Keratinocyte (primary cell): ENCODE measurements around the gene SKAP1. TPM values are rescaled to one million over a fixed set of nuclear protein-coding genes. Genes with fewer than 3 reads are reported as not detected.

Source experiments
- DNase-seq: peaks from one replicate; pipeline ENCODE4 v3.0.0-alpha.2; 2011; ENCODE audit warnings: low read depth, missing footprints, low spot score
- FAIRE-seq: peaks from 2 replicates; lab custom pipeline; 2011; peaks lifted over from hg19 to GRCh38; lab: Jason Lieb, UNC
- H2AFZ ChIP-seq: 2 replicates; pipeline ENCODE4 v1.6.0; 2012; ENCODE audit warnings: low read length, control low read depth, inconsistent platforms; ENCODE audit not compliant: control insufficient read depth
- H3K27ac ChIP-seq: 2 replicates; pipeline ENCODE4 v1.5.1; 2011; ENCODE audit warnings: low read length; ENCODE audit not compliant: control insufficient read depth, insufficient read depth
- H3K27me3 ChIP-seq: 3 replicates; pipeline ENCODE4 v1.6.0; 2011; ENCODE audit warnings: low read length; ENCODE audit not compliant: control insufficient read depth, insufficient read depth; ENCODE audit errors: extremely low read depth
- H3K36me3 ChIP-seq, 2 experiments: 2 replicates in 1 of 2; 3 replicates in 1 of 2; pipeline ENCODE4 v1.5.1; 2011; ENCODE audit warnings: low read length in 2 of 2, mild to moderate bottlenecking in 1 of 2; ENCODE audit not compliant: control insufficient read depth in 2 of 2, insufficient read depth in 2 of 2; ENCODE audit errors: extremely low read depth in 1 of 2
- H3K4me1 ChIP-seq: 3 replicates; pipeline ENCODE4 v1.5.1; 2011; ENCODE audit warnings: low read length; ENCODE audit not compliant: control insufficient read depth, insufficient read depth; ENCODE audit errors: extremely low read depth
- H3K4me2 ChIP-seq: 3 replicates; pipeline ENCODE4 v1.6.0; 2011; ENCODE audit warnings: low read depth, low read length; ENCODE audit not compliant: control insufficient read depth, insufficient read depth; ENCODE audit errors: extremely low read depth
- H3K4me3 ChIP-seq, 3 experiments: fragments of 200-600 bp in 1 of 3; sonication (generic) in 1 of 3; 2 replicates in 2 of 3; 3 replicates in 1 of 3; pipeline ENCODE4 v1.5.1; 2011 to 2016; ENCODE audit warnings: low read length in 3 of 3, mild to moderate bottlenecking in 3 of 3, control low read depth in 2 of 3, inconsistent platforms in 1 of 3, low read depth in 1 of 3, mixed read lengths in 1 of 3, mixed run types in 1 of 3, moderate library complexity in 1 of 3; ENCODE audit not compliant: control insufficient read depth in 2 of 3, insufficient read depth in 2 of 3; ENCODE audit errors: extremely low read depth in 1 of 3
- H3K79me2 ChIP-seq: 2 replicates; pipeline ENCODE4 v1.6.0; 2012; ENCODE audit warnings: low read length; ENCODE audit not compliant: control insufficient read depth, insufficient read depth
- H3K9ac ChIP-seq: 3 replicates; pipeline ENCODE4 v1.6.0; 2011; ENCODE audit warnings: low read length; ENCODE audit not compliant: control insufficient read depth, insufficient read depth; ENCODE audit errors: extremely low read depth
- H3K9me1 ChIP-seq: 3 replicates; pipeline ENCODE4 v1.6.0; 2011; ENCODE audit warnings: low read length; ENCODE audit not compliant: control insufficient read depth, insufficient read depth; ENCODE audit errors: extremely low read depth
- H3K9me3 ChIP-seq: 2 replicates; pipeline ENCODE4 v1.5.1; 2012; ENCODE audit warnings: low read depth, low read length; ENCODE audit not compliant: control insufficient read depth
- H4K20me1 ChIP-seq: 3 replicates; pipeline ENCODE4 v1.6.0; 2011; ENCODE audit warnings: low read length; ENCODE audit not compliant: control insufficient read depth, insufficient read depth; ENCODE audit errors: extremely low read depth
- CTCF ChIP-seq, 3 experiments: IDR thresholded peaks in 1 of 3; conservative IDR thresholded peaks in 1 of 3; optimal IDR thresholded peaks in 1 of 3; 2 replicates in 2 of 3; 3 replicates in 1 of 3; pipeline versions ENCODE3 to v1.5.1; 2011; ENCODE audit warnings: low read length in 3 of 3, mild to moderate bottlenecking in 3 of 3, moderate library complexity in 2 of 3, control low read depth in 1 of 3, inconsistent platforms in 1 of 3; ENCODE audit not compliant: insufficient read depth in 2 of 3; ENCODE audit errors: extremely low read depth in 1 of 3
- EZH2 ChIP-seq: IDR thresholded peaks from one replicate; pipeline ENCODE4 v1.6.1; 2012; ENCODE audit warnings: inconsistent platforms, mild to moderate bottlenecking, low read length, moderate library complexity
- dilution Hi-C: fragments of 300-500 bp; cut with MboI; formaldehyde crosslinking; loops from one replicate; pipeline ENCODE4 v1.7.0; 2020; ENCODE audit warnings: low sequenced_read_pairs; ENCODE audit not compliant: extremely low pct_ligation_motif_present
- polyA plus RNA-seq, 5 experiments: library from polyadenylated mRNA; depleted of rRNA in 3 of 5; stranded (reverse) in 3 of 5; stranded (forward) in 1 of 5; unstranded in 1 of 5; fragments of >200 nt; gene quantifications; 1 replicate in 1 of 5; 2 replicates in 3 of 5; 3 replicates in 1 of 5; pipeline versions ENCODE4 v1.2.1 to v1.2.3, GENCODE V29; 2011 to 2012; ENCODE audit warnings: missing spikeins in 2 of 5, low read depth in 1 of 5, low replicate concordance in 1 of 5

SKAP1 gene
- polyA plus RNA-seq, 1 donor (not counting 4 experiments of a cell fraction or from before 2014, with no cell fraction given): not detected

GRCh38 chr17:48389903-48390302 is 40.1 kb downstream of the SKAP1 start:
- no peaks in the 10 kb centered on the region for H3K4me1 ChIP-seq
- no peaks in the 10 kb centered on the region for H4K20me1 ChIP-seq
- no peaks in the 10 kb centered on the region for H3K9me3 ChIP-seq
- H2AFZ ChIP-seq: no peak overlapping the region
- H3K27ac ChIP-seq: no peak overlapping the region
- no peak for TF ChIP-seq EZH2
- no peak for TF ChIP-seq CTCF (optimal IDR thresholded peaks at IDR 0.05 in 1 of 3, IDR thresholded peaks at IDR 0.05 in 1 of 3, conservative IDR thresholded peaks at IDR 0.05 in 1 of 3; ENCODE audit: extremely low read depth in 1 of 3, insufficient read depth in 2 of 3, low read length in 3 of 3)
- no peaks in the 10 kb centered on the region for H3K79me2 ChIP-seq
- no peaks in the 10 kb centered on the region for H3K36me3 ChIP-seq
- peaks cover 20% of the 10 kb centered on the region for H3K27me3 ChIP-seq
- H3K4me2 ChIP-seq: no peak overlapping the region
- DNase-seq: no peak
- no peak overlapping the region for H3K4me3 ChIP-seq
- no peak overlapping the region for H3K9ac ChIP-seq
- H3K9me1 ChIP-seq: no peaks in the 10 kb centered on the region
- FAIRE-seq: no peak
- dilution Hi-C loops: no loop called here

- Histone ChIP-seq H3K4me3 (no peak overlapping the region), H3K9me1 (no peaks in the 10 kb centered on the region), H3K4me1 (no peaks in the 10 kb centered on the region), H3K27ac (no peak overlapping the region), H4K20me1 (no peaks in the 10 kb centered on the region), H3K36me3 (no peaks in the 10 kb centered on the region), H3K79me2 (no peaks in the 10 kb centered on the region), H2AFZ (no peak overlapping the region), H3K9ac (no peak overlapping the region), H3K4me2 (no peak overlapping the region), H3K9me3 (no peaks in the 10 kb centered on the region), H3K27me3 (peaks cover 20% of the 10 kb centered on the region)
- FAIRE-seq (no peak), DNase-seq (no peak)
- TF ChIP-seq CTCF (optimal IDR thresholded peaks at IDR 0.05 in 1 of 3, IDR thresholded peaks at IDR 0.05 in 1 of 3, conservative IDR thresholded peaks at IDR 0.05 in 1 of 3; ENCODE audit: extremely low read depth in 1 of 3, insufficient read depth in 2 of 3, low read length in 3 of 3) (no peak), EZH2 (no peak)
- dilution Hi-C loops: no loop called here
Observed at GRCh38 chr17:48388955-48389743, 40.9 kb downstream of the SKAP1 start.
